ENCODE measurements around the gene PRR23E. TPM values are rescaled to one million over a fixed set of nuclear protein-coding genes. Genes with fewer than 3 reads are reported as not detected.
A peak's percentile ranks its signal among the peaks of the same experiment; 100 is the strongest.

The PRR23E gene, protein sequence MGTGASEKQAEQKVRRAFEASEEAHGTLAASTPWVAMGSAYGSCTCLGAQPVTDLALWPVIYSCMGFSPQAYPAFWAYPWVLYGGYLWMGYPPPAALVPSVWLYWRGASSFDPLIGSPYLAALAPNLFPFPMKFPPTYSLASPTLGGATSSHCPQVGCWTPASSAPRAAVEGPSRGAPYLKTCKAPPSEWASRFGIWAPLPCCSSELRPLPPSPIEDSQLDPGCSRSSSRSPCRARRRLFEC
- not detected for total RNA-seq

DNA sequence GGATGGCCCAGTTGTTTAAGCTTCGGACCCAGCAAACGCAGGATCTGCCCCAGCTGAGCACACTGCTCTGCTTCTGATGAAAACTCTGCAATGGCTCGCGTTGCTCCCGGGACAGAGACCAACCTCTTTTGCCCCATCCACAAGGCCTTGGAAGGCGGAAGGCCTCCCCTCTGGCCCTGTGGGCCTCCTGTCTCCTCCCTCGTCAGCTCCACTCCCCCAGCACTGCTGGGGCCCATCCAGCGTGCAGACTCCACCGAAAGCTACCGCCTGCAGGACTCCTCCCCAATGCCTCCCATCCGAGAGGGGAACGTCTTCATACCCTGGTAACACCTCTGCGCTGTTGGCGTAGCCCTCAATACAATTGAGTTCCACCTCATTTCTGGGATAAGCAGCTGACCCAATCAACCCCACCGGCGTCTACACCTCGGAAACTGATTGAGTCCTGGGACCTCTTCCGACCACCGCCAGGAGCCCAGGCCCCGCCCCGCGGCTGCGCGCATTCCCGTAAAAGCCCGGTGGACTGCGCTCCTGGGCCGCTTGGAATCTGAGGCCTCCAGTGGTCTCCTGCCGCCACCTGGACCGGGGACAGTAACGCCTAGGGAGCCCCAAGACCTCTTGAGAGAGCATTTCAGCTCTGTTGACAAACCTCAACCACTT is at the start of gene PRR23E:
TSS of gene PRR23E (plus strand) at position 556 of the 657 bp plus-strand sequence. CDS start 3,555 bp downstream, outside the sequence.
- intact Hi-C loops (cut with DNase I): no loop called here
- no peak for DNase-seq (ENCODE audit: low spot score)

DNA sequence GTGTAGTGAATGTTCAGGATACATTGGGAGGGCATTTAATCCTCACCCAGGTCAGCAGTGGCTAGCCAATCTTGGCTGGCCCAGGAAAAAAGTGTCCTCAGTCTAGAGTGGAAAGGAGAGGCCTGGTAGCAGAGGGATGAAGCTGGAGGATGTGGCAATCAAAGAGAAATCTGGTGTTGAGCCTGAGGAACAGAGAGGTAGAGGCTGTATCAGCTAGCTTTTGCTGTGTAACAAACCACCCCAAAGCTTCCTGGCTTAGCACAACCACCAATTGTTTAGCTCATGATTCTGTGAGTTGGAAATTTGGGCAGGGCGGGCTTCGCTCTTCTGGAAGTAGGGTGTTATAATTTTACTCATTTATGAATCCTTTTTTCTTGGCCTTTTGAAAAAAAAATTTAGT is 49.8 kb upstream of the PRR23E start:
- DNase-seq (ENCODE audit: low spot score) (no peak), ATAC-seq (no peak)
- intact Hi-C loops (cut with DNase I): no loop called here

More for the DNA sequence above, at the start of gene PRR23E:
- no peak for ATAC-seq

DNA sequence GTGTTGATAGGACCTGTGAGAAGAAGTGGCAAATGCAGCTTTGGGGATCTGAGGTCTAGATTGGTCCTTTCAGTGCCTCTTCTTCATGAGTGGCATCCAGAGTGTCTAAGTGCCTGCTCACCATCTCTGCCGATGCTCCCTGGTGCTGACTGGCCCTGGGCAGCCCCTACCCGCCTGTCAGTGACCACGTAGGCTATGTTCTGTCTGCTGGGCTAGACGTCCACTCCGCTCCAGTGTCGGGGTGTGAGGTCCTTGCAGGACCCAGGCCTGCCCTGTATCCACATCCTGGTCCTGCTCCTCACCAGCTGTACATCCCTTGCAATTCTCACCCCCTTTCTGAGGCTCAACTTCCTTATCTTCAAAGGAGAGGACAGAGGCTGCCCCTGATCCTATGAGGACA is 48.3 kb upstream of the PRR23E start:
- no peak for DNase-seq (ENCODE audit: low spot score)
- intact Hi-C loops (cut with DNase I): no loop called here
- no peak for ATAC-seq

DNA sequence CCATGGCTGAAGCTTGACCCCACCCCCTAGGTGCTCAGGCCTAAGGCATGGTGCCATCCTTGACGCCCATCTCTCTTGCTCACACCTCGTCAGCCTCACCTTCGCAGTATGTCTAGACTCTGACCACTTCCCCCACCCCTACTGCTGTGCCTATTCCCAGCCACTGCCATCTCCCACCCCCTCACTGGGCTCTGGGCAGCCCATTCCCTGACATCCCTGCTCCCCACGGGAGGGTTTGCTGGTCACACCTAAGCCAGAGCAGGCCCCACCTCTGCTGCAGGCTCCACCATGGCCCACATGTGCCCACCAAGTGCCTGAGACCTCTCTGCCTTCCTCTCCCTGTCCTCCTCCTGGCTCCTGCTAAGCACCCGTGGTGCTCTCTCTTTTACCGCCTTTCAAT is 47.7 kb upstream of the PRR23E start:
- intact Hi-C loops (cut with DNase I): no loop called here
- ATAC-seq: no peak
- DNase-seq (ENCODE audit: low spot score): no peak

DNA sequence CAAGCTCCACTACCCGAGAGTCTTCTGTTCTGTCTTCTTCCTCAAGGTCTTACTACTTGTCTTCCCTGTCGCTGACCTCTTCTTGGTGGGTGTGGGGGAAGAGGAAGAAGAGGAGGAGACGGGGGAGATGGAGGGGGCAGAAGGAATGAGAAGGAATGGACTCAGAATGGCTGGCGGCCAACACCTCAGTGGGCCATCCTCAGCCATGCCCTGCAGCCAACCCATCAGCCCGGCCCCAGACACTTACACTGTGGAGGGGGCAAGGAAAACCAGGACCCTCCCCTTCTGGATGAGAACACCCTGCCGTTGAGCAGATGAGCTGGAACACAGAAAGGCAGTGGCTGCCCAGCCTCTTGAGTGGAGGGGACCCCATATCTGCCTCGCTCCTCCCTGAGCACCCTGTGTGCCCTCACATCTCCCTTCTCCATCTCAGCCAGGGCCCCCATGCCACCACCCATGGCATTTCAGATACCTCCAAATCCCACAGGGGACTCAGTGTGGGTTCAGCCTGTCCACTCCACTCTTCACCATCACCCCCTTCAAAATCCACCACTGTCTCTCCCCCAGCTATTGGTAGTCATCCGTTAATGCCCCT is 45.5 kb upstream of the PRR23E start:
- peak; percentile 21 for DNase-seq (ENCODE audit: low spot score)
- intact Hi-C loops (cut with DNase I): no loop called here

DNA sequence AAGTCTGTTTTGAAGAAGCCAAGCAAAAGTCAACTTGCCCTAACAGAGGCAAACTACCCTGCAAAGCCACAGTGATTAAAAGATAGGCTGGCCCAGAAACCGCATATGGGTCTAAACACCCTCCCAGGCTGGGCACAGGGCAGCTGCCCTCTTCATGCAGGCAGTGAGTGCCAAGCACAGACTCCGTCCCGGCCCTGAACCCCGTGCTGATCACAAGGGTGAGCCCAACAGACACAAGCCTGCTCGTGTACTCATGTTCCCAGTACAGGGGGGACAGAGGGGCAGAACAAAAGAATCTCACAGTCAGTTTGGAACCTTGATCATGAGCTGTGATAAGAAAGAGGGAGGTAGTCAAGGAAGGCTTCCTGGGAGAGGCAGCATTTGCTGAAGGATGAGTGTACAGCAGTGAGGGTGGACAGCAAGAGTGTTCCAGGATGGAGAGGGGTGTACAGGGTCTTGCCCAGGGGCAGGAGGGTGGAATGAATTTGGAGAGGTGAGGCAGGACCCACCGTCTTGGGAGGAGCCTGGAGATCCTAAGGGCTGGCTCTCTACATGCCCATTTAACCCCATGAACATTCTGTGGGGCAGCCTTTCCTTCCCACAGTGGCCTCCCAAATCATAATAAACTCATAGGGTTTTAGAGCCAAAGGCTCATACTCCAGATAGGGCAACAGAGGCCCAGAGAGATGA is 43.2 kb upstream of the PRR23E start:
- ATAC-seq (no peak), DNase-seq (ENCODE audit: low spot score) (peak; percentile 47)
- intact Hi-C loops (cut with DNase I): no loop called here

More for the DNA sequence above, 45.5 kb upstream of the PRR23E start:
- no peak for ATAC-seq

DNA sequence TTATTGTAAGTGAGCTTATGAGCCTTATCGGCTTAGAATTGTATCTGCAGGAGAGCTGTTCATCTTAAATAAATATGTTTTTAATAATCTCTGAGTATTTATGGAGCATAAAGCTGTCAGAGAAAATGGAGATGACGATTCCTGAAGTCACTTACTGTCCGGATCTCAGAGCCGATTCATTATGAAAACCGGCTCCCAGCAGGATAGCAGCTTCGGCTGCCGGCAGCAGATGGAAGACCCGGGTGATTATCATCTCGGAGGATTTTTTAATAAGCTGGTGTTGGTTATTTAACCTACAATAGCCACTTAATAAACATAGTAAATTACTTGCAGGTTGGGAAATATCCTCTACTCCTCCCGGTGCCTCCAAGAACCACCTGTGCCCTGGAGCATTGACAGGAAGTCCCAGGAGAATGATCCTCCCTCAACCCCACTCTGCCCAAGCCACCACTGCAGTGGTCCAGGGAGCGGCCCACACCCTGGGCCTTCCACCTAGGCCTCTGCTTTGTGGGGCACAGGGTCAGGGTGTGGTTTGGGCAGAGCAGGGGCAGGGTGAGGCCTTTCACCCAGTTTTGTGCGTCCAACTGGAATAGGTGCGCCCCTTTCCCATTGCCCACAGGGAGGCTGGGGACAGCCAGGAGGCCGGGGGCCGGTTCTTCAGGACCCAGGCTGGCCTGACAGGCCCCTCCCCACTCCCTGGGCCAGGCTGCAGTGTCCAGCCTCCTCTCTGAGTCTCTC is 42.2 kb upstream of the PRR23E start:
- intact Hi-C loops (cut with DNase I): no loop called here
- DNase-seq (ENCODE audit: low spot score): peak; percentile 15
- ATAC-seq: no peak

DNA sequence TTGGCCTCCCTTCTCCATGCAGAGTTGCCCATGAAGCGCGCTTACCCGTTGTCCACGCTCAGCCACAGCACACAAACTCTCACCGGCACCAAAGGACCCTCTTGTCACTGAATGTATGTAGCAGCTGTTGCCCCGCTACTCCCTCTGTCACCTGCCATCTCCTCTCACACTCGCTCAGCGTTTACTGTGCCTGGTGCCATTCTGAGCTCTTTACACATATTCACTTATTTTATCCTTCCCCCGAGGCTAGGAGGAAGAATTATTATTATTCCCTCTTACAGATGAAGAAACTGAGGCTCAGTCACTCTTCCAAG is 41.7 kb upstream of the PRR23E start:
- ATAC-seq: no peak
- intact Hi-C loops (cut with DNase I): no loop called here
- DNase-seq (ENCODE audit: low spot score): peak; percentile 9

DNA sequence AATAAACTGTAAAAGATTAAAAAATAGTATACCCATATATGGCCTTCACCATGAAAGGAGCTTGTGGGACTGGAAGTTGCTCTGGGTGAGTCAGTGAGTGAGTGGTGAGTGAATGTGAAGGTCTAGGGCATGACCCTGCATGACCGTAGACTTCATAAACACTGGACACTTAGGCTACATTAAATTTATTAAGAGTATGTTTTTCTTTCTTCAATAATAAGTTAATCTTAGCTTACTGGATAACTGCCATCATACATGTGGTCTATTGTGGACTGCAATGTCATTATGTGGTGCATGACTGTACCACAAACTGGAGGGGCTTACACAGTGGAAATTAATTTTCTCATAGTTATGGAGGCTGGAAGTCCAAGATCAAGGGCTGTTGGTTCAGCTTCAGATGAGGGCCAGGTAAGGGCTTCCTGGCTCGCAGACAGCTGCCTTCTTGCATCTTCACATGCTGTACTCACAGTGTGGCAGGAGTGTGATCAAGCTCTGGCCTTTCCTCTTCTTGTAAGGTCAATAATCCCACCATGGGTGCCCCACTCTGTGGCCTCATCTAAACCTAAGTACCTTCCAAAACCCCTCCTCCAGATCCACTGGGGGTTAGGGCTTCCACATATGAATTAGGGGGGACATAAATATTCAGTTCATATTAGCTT is 40.8 kb upstream of the PRR23E start:
- peak; percentile 31 for DNase-seq (ENCODE audit: low spot score)
- intact Hi-C loops (cut with DNase I): no loop called here
- ATAC-seq: no peak

DNA sequence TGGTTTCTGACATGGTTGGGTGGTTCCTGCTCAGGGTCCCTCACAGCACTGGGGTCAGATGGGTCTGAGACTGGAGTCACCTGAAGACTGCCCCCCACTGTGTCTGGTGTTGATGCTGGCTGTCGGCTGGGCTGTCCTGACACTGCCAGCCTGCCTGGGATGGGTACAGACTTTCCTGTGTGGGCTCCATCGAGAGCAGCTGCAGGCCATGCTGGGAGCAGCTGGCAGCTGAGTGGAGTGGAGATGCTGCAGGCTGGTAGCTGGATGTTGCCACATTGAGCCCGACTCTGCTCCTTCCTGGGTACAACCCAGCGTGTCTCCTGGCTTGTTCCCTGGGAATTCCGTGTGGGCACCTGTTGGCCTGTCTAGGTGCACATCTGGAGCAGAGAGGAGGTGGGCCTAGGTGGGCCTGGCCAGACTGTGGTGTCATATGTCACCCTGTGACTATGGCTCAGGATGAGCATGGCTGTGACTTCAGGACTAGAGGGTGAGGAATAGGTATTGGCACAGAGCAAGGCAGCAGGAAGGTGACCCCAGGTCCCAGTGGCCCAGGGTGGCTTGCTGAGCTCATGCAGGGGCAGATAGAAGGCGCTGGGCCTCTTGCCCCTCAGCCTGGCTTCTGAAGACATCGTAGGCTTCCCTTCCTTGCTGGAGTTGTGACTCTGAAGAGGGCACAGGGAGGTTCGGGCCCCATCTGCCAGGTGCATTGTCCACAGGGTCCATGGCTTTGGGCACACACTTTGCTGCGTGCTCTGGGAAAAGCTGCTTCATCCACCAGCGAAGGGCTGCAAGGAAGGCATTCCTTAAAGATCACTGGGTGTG is 40.0 kb upstream of the PRR23E start:
- ATAC-seq: no peak
- intact Hi-C loops (cut with DNase I): no loop called here
- peak; percentile 28 for DNase-seq (ENCODE audit: low spot score)

DNA sequence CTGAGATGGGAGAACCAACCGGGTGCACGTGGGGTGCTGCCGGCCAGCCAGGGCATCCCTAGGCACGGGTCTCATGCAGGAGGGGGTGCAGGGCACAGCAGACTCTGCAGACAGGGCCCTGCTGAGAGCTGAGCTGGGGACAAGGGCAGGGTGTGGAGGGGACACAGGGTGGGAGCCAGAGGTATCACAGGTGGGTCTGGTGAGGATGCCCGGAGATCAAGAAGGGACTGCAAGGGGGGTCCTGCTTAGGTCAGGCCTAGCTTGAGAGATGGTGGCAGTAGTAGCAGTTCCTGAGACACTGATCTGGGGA is 39.5 kb upstream of the PRR23E start:
- no peak for ATAC-seq
- DNase-seq (ENCODE audit: low spot score): no peak
- intact Hi-C loops (cut with DNase I): no loop called here

DNA sequence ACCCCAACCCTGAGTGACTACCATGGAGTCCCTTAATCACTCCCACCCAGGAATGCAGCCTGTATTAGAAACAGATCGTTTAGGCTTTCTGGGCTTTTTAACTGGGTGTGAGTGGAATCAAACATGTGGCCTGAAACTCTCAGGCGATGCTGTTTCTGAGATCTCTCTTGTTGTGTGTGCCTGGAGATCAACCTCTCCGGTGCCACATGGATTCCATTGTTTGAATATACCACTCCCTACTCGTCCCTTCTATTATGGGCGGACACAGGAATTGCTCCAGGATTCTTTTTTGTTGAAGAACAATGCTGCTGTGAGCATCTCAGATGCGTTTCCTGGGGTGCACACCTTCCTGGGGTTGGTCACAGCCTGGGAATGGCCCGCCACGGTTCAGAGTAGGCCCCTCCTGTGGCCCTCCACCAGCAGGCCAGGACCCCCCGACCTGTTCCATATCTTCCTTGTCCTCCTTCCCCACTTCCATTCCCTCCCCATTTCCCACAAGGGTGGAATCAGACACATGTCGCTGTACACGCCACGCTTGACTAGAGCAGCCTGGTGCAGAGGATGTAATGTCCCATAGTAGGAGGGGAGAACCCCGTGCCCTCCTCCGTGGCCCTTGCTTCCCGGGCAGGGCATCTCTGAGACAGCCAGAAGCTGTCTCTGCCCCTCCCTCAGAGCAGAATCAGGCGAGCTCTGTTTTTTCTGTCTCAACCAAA is 36.4 kb upstream of the PRR23E start:
- intact Hi-C loops (cut with DNase I): no loop called here
- peak; percentile 19 for DNase-seq (ENCODE audit: low spot score)

DNA sequence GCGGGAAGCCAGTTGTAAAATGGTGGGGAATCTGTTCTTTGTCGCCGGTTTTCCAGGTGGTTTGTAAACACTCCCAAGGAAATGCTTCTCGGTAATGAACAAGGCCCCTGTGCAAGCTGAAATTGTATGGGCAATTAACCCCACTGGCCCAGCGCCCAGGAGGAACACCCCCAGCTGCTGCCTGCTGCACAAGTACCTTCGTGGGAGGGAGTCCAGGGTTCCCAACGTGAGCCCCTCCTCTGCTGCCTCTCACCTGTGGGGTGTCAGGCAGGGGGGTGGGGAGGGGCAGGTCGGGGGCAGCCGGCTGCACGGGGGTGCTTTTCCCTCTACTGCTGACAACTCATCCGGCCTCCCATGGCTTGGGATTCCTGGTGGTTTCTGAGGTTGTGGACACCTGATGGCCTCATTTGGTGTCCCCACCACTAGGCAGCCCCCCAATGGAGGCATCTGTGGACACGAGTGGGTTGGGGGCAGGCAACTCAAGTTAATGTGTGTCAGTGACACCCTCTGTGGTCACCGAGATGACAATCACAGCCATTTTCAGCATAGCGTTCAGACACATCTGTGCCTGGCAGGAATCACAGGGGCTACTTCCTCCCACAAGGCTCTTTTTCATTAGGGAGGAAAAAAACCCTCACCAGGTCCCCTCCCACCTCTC is 35.6 kb upstream of the PRR23E start:
- DNase-seq (ENCODE audit: low spot score): no peak
- ATAC-seq: no peak
- intact Hi-C loops (cut with DNase I): no loop called here

More for the DNA sequence above, 36.4 kb upstream of the PRR23E start:
- ATAC-seq: no peak

DNA sequence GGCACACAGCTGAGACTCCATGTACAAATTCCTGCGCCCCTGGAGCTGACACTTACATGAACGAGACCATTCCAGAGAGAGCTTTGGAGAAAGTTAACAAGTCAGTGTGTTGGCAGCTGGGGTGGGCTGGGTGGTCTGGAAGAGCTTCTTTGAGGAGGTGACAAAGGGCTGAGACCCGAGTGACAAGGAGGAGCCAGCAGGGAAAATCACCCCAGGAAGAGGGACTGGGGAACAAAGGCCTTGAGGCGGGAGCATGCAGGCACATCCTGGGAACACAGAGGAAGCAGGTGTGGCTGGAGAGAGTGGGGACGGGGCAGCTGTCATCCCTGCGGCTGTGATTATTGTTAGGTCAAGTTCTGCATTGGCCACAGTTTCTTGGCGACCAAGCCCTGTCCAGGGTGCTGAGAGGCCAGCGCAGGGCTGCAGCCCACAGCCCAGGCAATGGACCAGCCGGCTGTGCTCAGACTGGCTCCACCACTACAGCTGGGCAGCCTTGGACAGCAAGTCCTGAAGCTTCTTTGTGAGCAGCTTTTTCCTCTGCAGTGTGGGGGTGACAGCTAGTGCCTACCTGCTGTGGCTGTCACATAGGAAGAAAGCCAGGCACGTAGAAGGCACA is 34.2 kb upstream of the PRR23E start:
- intact Hi-C loops (cut with DNase I): no loop called here
- DNase-seq (ENCODE audit: low spot score) (no peak), ATAC-seq (no peak)

DNA sequence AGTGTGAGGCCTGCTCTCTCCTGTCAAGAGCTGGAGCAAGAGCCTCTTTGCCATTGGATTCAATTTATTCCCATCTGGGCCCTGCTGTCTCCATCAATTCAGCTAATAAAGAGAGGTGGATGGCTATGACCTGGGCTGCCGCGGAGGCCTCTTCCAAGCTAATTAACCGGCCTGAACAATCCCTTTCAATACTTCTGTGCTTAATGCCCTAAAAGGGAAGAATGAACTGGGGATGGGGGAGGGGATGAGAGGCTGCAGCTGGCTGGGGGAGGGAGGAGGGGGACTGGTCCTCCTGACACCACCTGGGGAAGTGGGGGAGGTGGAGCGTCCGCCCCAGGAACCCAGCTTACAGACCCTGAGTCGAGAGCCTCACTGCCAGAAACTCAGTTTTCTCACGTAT is 33.4 kb upstream of the PRR23E start:
- intact Hi-C loops (cut with DNase I): no loop called here
- DNase-seq (ENCODE audit: low spot score) (no peak), ATAC-seq (no peak)

DNA sequence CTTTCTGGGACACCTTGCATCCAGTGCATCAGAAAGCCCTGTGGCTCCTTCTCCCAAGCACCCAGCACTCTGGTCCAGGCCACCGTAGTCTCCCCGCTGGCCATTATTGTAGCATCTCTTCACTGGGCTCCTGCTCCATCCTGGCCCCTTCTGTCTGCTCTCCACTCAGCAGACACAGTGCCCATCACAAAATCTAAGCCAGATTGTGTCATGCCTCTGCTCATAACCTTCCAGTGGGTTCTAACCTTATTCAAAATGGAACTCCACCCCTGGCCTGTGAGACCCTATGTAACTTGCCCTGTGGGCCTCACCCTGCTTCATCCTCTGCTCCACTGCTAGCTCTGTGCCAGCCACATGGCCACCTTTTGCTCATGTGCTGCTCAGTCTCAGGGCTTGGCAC is 31.7 kb upstream of the PRR23E start:
- intact Hi-C loops (cut with DNase I): no loop called here
- DNase-seq (ENCODE audit: low spot score): no peak

More for the DNA sequence above, 31.7 kb upstream of the PRR23E start:
- no peak for ATAC-seq

Data from sciatic nerve (tissue), 2 donors.